ENCODE data around the gene SLC25A17.
"Not testable (repeated sequence)": the region's sequence is repeated elsewhere in the genome, so short reads cannot be mapped to it uniquely, and the experiment has no call there.

SLC25A17 gene

GRCh38 chr22:40855979-40856512 is 36.9 kb upstream of the SLC25A17 start:
- DNase-seq (ENCODE audit: extremely low read depth, low read depth), result no peak
- no peak for TF ChIP-seq CTCF (IDR thresholded peaks at IDR 0.05; ENCODE audit: low read depth, low read length)

GRCh38 chr22:40855071-40855978 is 36.2 kb upstream of the SLC25A17 start:
- TF ChIP-seq CTCF (IDR thresholded peaks at IDR 0.05; ENCODE audit: low read depth, low read length), result no peak
- DNase-seq (ENCODE audit: extremely low read depth, low read depth), result no peak

- no peak for DNase-seq (ENCODE audit: extremely low read depth, low read depth)
- TF ChIP-seq CTCF (IDR thresholded peaks at IDR 0.05; ENCODE audit: low read depth, low read length), result no peak
Measured at GRCh38 chr22:40853961-40854360, 34.8 kb upstream of the SLC25A17 start.

- no peak for DNase-seq (ENCODE audit: extremely low read depth, low read depth)
- TF ChIP-seq CTCF (IDR thresholded peaks at IDR 0.05; ENCODE audit: low read depth, low read length), result no peak
Measured at GRCh38 chr22:40853333-40853732, 34.2 kb upstream of the SLC25A17 start.

GRCh38 chr22:40845816-40846215 is 26.7 kb upstream of the SLC25A17 start:
- not testable (repeated sequence) for DNase-seq (ENCODE audit: extremely low read depth, low read depth)

GRCh38 chr22:40844951-40845350 is 25.8 kb upstream of the SLC25A17 start:
- no peak for TF ChIP-seq CTCF (IDR thresholded peaks at IDR 0.05; ENCODE audit: low read depth, low read length)
- DNase-seq (ENCODE audit: extremely low read depth, low read depth), result no peak

GRCh38 chr22:40838486-40838885 is 19.3 kb upstream of the SLC25A17 start:
- DNase-seq (ENCODE audit: extremely low read depth, low read depth), result no peak
- no peak for TF ChIP-seq CTCF (IDR thresholded peaks at IDR 0.05; ENCODE audit: low read depth, low read length)
